CD8-positive, alpha-beta memory T cell (primary cell): Measurements from ENCODE around the gene TEAD4. TPM values are rescaled to one million over a fixed set of nuclear protein-coding genes. Genes with fewer than 3 reads are reported as not detected.

Experiments used
- CTCF ChIA-PET: fragments of 350-600 bp; sonication (Branson Sonifier 250); formaldehyde crosslinking; loops from one replicate; lab custom pipeline; 2021; ENCODE audit warnings: antibody characterized with exemption; lab: Charles Lee
- POLR2A ChIA-PET: fragments of 350-600 bp; sonication (Branson Sonifier 250); formaldehyde crosslinking; loops from one replicate; lab custom pipeline; 2021; ENCODE audit warnings: antibody characterized with exemption; lab: Charles Lee
- DNase-seq, 5 donors: peaks; one replicate each; pipeline versions ENCODE4 v3.0.0 to v3.0.0-alpha.2; 2020 to 2022; ENCODE audit warnings: mixed read lengths in 1 of 5
- H3K27ac ChIP-seq: one replicate; pipeline ENCODE4 v1.7.0; 2013; ENCODE audit warnings: low read depth, mild to moderate bottlenecking, low read length, moderate library complexity
- H3K27me3 ChIP-seq: 2 replicates; pipeline ENCODE4 v1.7.0; 2013; ENCODE audit warnings: low read length, mild to moderate bottlenecking; ENCODE audit not compliant: insufficient read depth, poor library complexity, severe bottlenecking
- H3K36me3 ChIP-seq: 2 replicates; pipeline ENCODE4 v1.7.0; 2013; ENCODE audit warnings: mild to moderate bottlenecking, low read length, moderate library complexity; ENCODE audit not compliant: insufficient read depth
- H3K4me1 ChIP-seq: 2 replicates; pipeline ENCODE4 v1.7.0; 2013; ENCODE audit warnings: mild to moderate bottlenecking, low read length, moderate library complexity; ENCODE audit not compliant: insufficient read depth
- H3K4me3 ChIP-seq: 2 replicates; pipeline ENCODE4 v1.7.0; 2013; ENCODE audit warnings: mild to moderate bottlenecking, low read length
- H3K9me3 ChIP-seq: 2 replicates; pipeline ENCODE4 v1.7.0; 2013; ENCODE audit warnings: mild to moderate bottlenecking, low read length
- H3K27ac Mint-ChIP-seq, 8 donors: one replicate each; pipeline ENCODE4 v1.8.0; 2020 to 2021; ENCODE audit warnings: mixed read lengths in 8 of 8, mild to moderate bottlenecking in 6 of 8, inconsistent platforms in 3 of 8, moderate library complexity in 3 of 8
- H3K27me3 Mint-ChIP-seq, 2 donors: one replicate each; pipeline ENCODE4 v1.8.0; 2020 to 2021; ENCODE audit warnings: mixed read lengths in 2 of 2, mild to moderate bottlenecking in 1 of 2, moderate library complexity in 1 of 2
- H3K36me3 Mint-ChIP-seq, 3 donors: one replicate each; pipeline ENCODE4 v1.8.0; 2020 to 2021; ENCODE audit warnings: mixed read lengths in 3 of 3, inconsistent platforms in 1 of 3, mild to moderate bottlenecking in 1 of 3
- H3K4me1 Mint-ChIP-seq, 3 donors: one replicate each; pipeline ENCODE4 v1.8.0; 2020 to 2021; ENCODE audit warnings: mixed read lengths in 3 of 3, inconsistent platforms in 1 of 3, mild to moderate bottlenecking in 1 of 3
- H3K4me3 Mint-ChIP-seq, 7 donors: one replicate each; pipeline ENCODE4 v1.8.0; 2020 to 2021; ENCODE audit warnings: mixed read lengths in 7 of 7, mild to moderate bottlenecking in 6 of 7, moderate library complexity in 4 of 7, inconsistent platforms in 2 of 7
- H3K9me3 Mint-ChIP-seq, 5 donors: one replicate each; pipeline ENCODE4 v1.8.0; 2020 to 2022; ENCODE audit warnings: mixed read lengths in 5 of 5, mild to moderate bottlenecking in 3 of 5, moderate library complexity in 2 of 5, inconsistent platforms in 1 of 5
- polyA plus RNA-seq: library from polyadenylated mRNA; unstranded; fragments of 300-500 nt; fragmentation: Illumina TruSeq; gene quantifications from one replicate; pipeline ENCODE4 v1.2.3, GENCODE V29; 2021
- total RNA-seq, 2 experiments: library from RNA; stranded (reverse); gene quantifications; one replicate each; pipeline ENCODE4 v1.2.3, GENCODE V29; 2021

TEAD4 gene
- total and polyA plus RNA-seq, 3 experiments from 2014 or later = 1.7 to 2.1 TPM; not detected in 1

DNA sequence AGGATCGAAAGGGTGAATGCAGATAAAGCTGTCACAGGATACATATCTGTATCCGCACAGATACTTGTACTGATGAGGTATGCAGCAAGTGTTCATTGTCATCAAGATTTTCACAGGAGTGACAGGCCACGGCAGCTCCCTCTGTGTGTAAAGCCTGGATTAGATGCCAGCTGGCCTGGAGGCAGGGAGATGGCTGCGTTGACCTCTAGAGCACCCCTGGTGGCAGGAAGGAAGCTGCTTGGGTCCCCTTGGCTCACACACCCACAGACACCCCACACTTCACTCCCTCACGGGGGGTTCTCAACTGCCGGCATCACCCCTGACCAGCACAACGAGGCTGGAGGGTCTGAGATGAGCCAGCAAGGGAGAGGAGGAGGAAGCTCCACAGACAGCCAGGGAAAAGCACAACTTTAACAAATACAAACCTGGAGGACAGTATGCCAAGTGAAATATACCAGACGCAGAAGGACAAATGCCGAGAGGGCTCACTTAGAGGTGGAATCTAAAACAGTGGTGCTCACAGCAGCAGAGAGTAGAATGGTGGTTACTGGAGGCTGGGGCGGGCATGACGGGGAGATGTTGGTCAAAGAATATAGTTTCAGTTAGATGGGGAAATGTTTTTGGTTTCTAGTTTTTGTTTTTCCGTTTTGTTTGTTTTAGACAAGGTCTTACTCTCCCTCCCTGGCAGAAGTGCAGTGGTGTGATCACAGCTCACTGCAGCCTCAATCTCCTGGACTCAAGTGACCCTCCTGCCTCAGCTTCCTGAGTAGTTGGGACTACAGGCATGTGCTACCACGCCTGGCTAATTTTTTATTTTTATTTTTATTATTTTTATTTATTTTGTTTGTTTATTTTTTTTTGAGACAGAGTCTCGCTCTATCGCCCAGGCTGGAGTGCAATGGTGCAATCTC is 45.7 kb downstream of the TEAD4 start:
- Histone ChIP-seq H3K4me3 (no peak overlapping the region), H3K9me3 (no peaks in the 10 kb centered on the region), H3K4me1 (no peaks in the 10 kb centered on the region), H3K27ac (no peak overlapping the region), H3K27me3 (no peaks in the 10 kb centered on the region), H3K36me3 (no peaks in the 10 kb centered on the region)
- ChIA-PET CTCF (no interaction called here), POLR2A (no interaction called here)
- Mint-ChIP-seq H3K9me3 (no peaks in the 10 kb centered on the region), H3K4me1 (no peaks in the 10 kb centered on the region), H3K27me3 (peaks cover 4 to 12% of the 10 kb centered on the region in 2 donors), H3K27ac (no peak overlapping the region), H3K36me3 (no peaks in the 10 kb centered on the region), H3K4me3 (no peak overlapping the region)
- DNase-seq = no peak

GRCh38 chr12:3005736-3006135 is 46.5 kb downstream of the TEAD4 start:
- no peak for DNase-seq
- no peak overlapping the region for H3K27ac Mint-ChIP-seq
- CTCF ChIA-PET = no interaction called here
- peaks cover 4 to 12% of the 10 kb centered on the region in 2 donors for H3K27me3 Mint-ChIP-seq
- no peaks in the 10 kb centered on the region for H3K27me3 ChIP-seq
- no peak overlapping the region for H3K27ac ChIP-seq
- POLR2A ChIA-PET = no interaction called here
- H3K4me1 ChIP-seq = no peaks in the 10 kb centered on the region
- no peaks in the 10 kb centered on the region for H3K4me1 Mint-ChIP-seq
- no peak overlapping the region for H3K4me3 ChIP-seq
- H3K36me3 Mint-ChIP-seq = no peaks in the 10 kb centered on the region
- no peak overlapping the region for H3K4me3 Mint-ChIP-seq
- no peaks in the 10 kb centered on the region for H3K9me3 ChIP-seq
- no peaks in the 10 kb centered on the region for H3K36me3 ChIP-seq
- H3K9me3 Mint-ChIP-seq = no peaks in the 10 kb centered on the region

- Mint-ChIP-seq H3K27me3 (peaks cover 0 to 7% of the 10 kb centered on the region in 2 donors), H3K9me3 (no peaks in the 10 kb centered on the region), H3K36me3 (no peaks in the 10 kb centered on the region), H3K4me1 (no peaks in the 10 kb centered on the region), H3K4me3 (no peak overlapping the region), H3K27ac (no peak overlapping the region)
- Histone ChIP-seq H3K4me1 (no peaks in the 10 kb centered on the region), H3K9me3 (no peaks in the 10 kb centered on the region), H3K4me3 (no peak overlapping the region), H3K27ac (no peak overlapping the region), H3K27me3 (no peaks in the 10 kb centered on the region), H3K36me3 (no peaks in the 10 kb centered on the region)
- no peak for DNase-seq
- POLR2A ChIA-PET = no interaction called here
- CTCF ChIA-PET = no interaction called here
Observed at GRCh38 chr12:3009780-3010179, 50.6 kb downstream of the TEAD4 start.

DNA sequence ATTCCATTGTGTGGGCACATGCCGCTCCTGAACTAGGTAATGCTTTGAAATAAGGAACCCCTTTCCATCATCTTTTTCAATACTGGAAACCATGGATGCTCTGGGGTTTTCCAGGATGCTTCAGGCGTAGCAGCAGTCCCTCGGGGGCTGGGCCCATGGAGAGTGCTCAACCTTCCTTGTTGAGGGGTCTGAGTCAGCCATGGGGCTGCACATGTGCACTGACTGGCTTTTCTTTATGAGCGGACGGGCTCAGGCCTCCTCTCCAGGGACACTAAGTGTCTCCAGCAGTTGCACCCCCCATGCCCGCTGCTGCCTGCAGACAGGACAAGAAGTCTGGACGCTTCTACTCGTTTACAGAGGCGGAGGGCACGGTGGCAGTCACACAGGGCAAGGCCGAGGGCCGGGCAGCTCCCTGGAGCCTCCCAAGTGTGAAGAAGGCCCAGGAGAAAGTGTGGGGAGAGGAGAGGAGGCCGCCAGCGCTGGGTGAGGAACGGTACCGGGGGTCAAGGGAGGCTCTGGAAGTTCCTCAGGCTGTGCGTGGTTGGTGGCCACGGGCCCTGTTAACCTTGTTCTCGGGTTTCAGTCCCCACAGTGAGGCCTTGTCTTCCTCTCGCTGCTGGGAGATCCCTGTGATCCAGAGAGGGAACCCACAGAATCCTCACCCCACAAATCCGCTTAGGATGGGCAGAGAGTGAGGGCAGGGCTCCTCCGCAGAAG is 51.2 kb downstream of the TEAD4 start:
- POLR2A ChIA-PET = no interaction called here
- no peaks in the 10 kb centered on the region for H3K9me3 Mint-ChIP-seq
- H3K36me3 Mint-ChIP-seq = no peaks in the 10 kb centered on the region
- H3K4me1 ChIP-seq = no peaks in the 10 kb centered on the region
- no peaks in the 10 kb centered on the region for H3K4me1 Mint-ChIP-seq
- DNase-seq = no peak
- no peaks in the 10 kb centered on the region for H3K9me3 ChIP-seq
- no peaks in the 10 kb centered on the region for H3K36me3 ChIP-seq
- H3K27ac Mint-ChIP-seq = no peak overlapping the region
- H3K4me3 ChIP-seq = no peak overlapping the region
- H3K4me3 Mint-ChIP-seq = no peak overlapping the region
- no peak overlapping the region for H3K27ac ChIP-seq
- CTCF ChIA-PET = no interaction called here
- H3K27me3 ChIP-seq = no peaks in the 10 kb centered on the region
- H3K27me3 Mint-ChIP-seq = peaks cover 0 to 4% of the 10 kb centered on the region in 2 donors

DNA sequence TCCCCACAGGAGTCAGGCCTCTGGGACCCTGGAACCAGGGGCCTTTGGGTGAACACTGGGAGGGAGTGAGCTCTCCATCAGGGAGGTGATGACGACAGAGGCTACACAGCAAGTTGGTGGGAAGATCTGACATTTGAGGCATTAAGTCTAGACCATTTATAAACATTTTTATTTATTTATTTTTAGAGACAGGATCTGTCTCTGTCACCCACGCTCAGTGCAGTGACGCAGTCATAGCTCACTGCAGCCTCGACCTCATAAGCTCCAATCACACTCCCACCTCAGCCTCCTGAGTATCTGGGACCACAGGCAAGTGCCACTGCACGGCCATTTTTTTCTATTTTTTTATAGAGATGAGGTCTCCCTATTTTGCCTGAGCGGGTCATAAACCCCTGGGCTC is 53.6 kb downstream of the TEAD4 start:
- Mint-ChIP-seq H3K4me1 (no peaks in the 10 kb centered on the region), H3K27me3 (peaks cover 2 to 4% of the 10 kb centered on the region in 2 donors), H3K9me3 (no peaks in the 10 kb centered on the region), H3K36me3 (no peaks in the 10 kb centered on the region), H3K27ac (no peak overlapping the region), H3K4me3 (no peak overlapping the region)
- H3K4me3 ChIP-seq = no peak overlapping the region
- H3K36me3 ChIP-seq = no peaks in the 10 kb centered on the region
- H3K9me3 ChIP-seq = no peaks in the 10 kb centered on the region
- no peaks in the 10 kb centered on the region for H3K27me3 ChIP-seq
- DNase-seq = no peak
- no peaks in the 10 kb centered on the region for H3K4me1 ChIP-seq
- ChIA-PET POLR2A (no interaction called here), CTCF (no interaction called here)
- no peak overlapping the region for H3K27ac ChIP-seq

- CTCF ChIA-PET = no interaction called here
Observed at GRCh38 chr12:3014641-3015040, 55.4 kb downstream of the TEAD4 start.

DNA sequence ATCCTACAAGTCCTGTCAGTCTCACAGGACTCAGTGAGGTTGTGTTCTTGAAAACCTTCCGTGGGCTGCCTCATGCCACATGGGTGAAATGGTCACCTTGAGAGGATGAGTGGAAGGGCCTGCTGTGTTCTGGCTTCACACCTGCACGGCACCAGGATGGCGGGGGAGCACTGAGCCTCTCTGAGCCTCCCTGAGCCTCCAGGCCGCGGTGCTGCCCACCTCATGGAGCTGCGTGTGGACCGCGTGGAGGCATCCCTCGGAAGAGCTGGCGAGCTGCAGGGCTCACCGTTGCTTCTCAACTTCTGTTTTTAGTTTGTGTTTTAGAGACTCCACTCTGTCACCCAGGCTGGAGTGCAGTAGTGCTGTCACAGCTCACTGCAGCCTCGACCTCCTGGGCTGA is 56.2 kb downstream of the TEAD4 start:
- H3K4me3 Mint-ChIP-seq = no peak overlapping the region
- no peak overlapping the region for H3K4me3 ChIP-seq
- no peaks in the 10 kb centered on the region for H3K36me3 Mint-ChIP-seq
- no peaks in the 10 kb centered on the region for H3K36me3 ChIP-seq
- no peaks in the 10 kb centered on the region for H3K4me1 Mint-ChIP-seq
- H3K27me3 ChIP-seq = no peaks in the 10 kb centered on the region
- H3K27ac ChIP-seq = no peak overlapping the region
- DNase-seq = no peak
- H3K4me1 ChIP-seq = no peaks in the 10 kb centered on the region
- peaks cover 2 to 4% of the 10 kb centered on the region in 2 donors for H3K27me3 Mint-ChIP-seq
- H3K9me3 Mint-ChIP-seq = no peaks in the 10 kb centered on the region
- no peaks in the 10 kb centered on the region for H3K9me3 ChIP-seq
- POLR2A ChIA-PET = no interaction called here
- CTCF ChIA-PET = no interaction called here
- H3K27ac Mint-ChIP-seq = no peak overlapping the region

More at GRCh38 chr12:3014641-3015040, 55.4 kb downstream of the TEAD4 start:
- Mint-ChIP-seq H3K27ac (no peak overlapping the region), H3K4me3 (no peak overlapping the region), H3K9me3 (no peaks in the 10 kb centered on the region), H3K36me3 (no peaks in the 10 kb centered on the region), H3K4me1 (no peaks in the 10 kb centered on the region), H3K27me3 (peaks cover under 1 to 2% of the 10 kb centered on the region in 2 donors)
- DNase-seq = no peak
- POLR2A ChIA-PET = no interaction called here
- Histone ChIP-seq H3K36me3 (no peaks in the 10 kb centered on the region), H3K4me1 (no peaks in the 10 kb centered on the region), H3K27me3 (no peaks in the 10 kb centered on the region), H3K4me3 (no peak overlapping the region), H3K9me3 (no peaks in the 10 kb centered on the region), H3K27ac (no peak overlapping the region)

GRCh38 chr12:3016191-3016590 is 57.0 kb downstream of the TEAD4 start:
- Mint-ChIP-seq H3K9me3 (no peaks in the 10 kb centered on the region), H3K4me3 (no peak overlapping the region), H3K27me3 (peaks cover 2 to 4% of the 10 kb centered on the region in 2 donors), H3K36me3 (no peaks in the 10 kb centered on the region), H3K27ac (no peak overlapping the region), H3K4me1 (no peaks in the 10 kb centered on the region)
- Histone ChIP-seq H3K9me3 (no peaks in the 10 kb centered on the region), H3K36me3 (no peaks in the 10 kb centered on the region), H3K4me3 (no peak overlapping the region), H3K27me3 (no peaks in the 10 kb centered on the region), H3K4me1 (no peaks in the 10 kb centered on the region), H3K27ac (no peak overlapping the region)
- DNase-seq = no peak
- POLR2A ChIA-PET = no interaction called here
- CTCF ChIA-PET = no interaction called here
